ENCODE data around the gene LIMK1.
"Not testable (repeated sequence)": the region's sequence is repeated elsewhere in the genome, so short reads cannot be mapped to it uniquely, and the experiment has no call there.

LIMK1 gene

DNA sequence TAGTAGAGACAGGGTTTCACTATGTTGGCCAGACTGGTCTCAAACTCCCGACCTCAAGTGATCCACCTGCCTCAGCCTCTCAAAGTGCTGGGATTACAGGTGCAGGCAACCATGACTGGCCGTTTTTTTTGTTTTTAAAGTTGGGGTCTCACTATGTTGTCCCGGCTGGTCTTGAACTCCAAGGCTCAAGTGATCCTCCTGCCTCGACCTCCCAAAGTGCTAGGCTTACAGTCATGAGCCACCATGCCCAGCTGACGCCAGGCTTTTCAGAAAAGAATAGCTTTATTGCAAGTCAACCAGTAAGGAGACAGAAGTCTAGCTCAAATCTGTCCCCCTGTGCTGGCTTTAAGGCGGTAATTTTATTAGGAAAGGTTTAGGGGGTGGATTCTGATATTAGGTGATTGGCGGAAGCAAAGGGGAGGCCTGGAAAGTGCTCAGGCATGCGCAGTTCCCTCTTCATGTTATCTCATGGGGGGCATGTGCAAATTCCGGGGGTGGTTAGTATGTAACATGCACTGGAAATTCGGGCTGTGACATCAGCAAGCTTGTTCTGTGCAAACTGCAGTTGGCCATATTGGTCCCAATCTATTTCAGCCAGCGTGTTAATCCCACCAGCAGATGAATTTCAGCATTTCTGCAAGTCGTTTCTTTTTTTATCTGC, 42.7 kb downstream of the LIMK1 start:
- no peak for DNase-seq

DNA sequence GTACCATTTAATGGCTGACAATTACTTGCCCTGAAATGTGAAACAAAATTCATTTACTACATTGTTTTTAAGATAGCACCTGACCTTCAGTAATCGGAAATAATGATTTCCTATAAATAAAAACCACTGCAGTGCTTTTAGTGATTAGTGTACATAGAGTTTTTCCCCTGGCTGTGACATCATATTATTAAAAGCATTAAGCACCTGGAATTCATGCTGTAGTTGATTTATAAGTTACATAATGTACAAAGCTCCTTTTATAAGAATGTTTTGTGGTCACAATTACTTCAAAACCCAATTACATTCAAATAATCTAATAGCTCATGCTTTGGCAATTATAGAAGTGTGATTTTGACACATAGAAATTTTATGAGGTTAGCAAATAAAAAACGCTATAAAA, 46.3 kb downstream of the LIMK1 start:
- no peak for DNase-seq

GRCh38 chr7:74130518-74130917, 46.9 kb downstream of the LIMK1 start:
- no peak for DNase-seq

- peak; percentile 58 for DNase-seq
Observed at GRCh38 chr7:74134117-74134620, 50.6 kb downstream of the LIMK1 start.

GRCh38 chr7:74138334-74138867, 54.8 kb downstream of the LIMK1 start:
- DNase-seq: no peak

- no peak for DNase-seq
Observed at GRCh38 chr7:74138945-74139843, 55.6 kb downstream of the LIMK1 start.

DNA sequence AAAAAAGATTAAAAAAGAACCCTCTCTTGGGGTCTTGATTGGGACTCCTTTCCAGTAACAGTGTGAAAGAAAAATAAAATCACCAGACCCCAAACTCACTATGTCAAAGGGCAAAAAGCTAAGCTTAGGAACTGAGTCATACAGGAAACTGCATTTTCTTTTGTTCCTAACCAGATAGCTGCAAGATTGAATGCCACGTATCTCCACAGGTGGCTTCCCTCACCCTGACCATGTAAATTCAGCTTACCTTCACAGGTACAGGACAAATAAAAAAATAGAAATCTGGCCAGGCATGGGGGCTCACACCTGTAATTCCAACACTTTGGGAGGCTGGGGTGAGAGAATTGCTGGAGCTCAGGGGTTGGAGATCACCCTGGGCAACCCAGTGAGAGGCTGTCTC, 58.1 kb downstream of the LIMK1 start:
- DNase-seq: peak; percentile 8

DNA sequence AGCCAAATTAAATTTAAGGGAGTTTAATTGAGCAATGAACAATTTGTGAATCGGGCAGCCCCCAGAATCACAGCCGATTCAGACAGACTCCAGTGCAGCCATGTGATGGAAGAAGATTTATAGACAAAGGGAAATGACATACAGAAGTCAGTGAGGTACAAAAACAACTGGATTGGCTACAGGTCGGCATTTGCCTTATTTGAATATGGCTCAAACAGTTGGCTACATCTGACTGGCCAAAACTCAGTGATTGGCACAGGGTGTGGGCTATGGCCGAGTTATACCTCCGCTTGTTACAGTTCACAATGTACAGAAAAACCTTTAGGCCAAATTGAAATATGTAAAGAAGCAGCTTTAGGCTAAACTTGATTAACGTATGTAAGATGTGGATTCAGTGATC, 59.8 kb downstream of the LIMK1 start:
- no peak for DNase-seq

- DNase-seq: no peak
Observed at GRCh38 chr7:74148491-74148890, 64.9 kb downstream of the LIMK1 start.

DNA sequence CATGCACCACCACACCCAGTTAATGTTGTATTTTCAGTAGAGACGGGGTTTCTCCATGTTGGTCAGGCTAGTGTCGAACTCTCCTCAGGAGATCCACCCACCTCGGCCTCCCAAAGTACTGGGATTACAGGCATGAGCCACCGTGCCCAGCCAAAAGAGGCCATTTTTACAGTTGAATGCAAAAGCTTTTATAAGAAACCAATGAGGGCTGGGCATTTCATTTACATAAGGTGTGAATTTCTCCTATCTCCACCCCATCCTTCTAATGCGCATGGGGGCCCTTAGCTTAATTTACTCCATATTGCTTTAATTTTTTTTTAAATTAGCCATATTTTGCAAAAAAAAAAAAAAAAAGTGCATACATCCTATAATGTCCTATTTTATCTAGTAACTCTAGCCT, 65.5 kb downstream of the LIMK1 start:
- no peak for DNase-seq

- DNase-seq: no peak
Observed at GRCh38 chr7:74149603-74150002, 66.0 kb downstream of the LIMK1 start.

- no peak for DNase-seq
Observed at GRCh38 chr7:74153736-74154135, 70.1 kb downstream of the LIMK1 start.

GRCh38 chr7:74155810-74156395, 72.3 kb downstream of the LIMK1 start:
- no peak for DNase-seq

DNA sequence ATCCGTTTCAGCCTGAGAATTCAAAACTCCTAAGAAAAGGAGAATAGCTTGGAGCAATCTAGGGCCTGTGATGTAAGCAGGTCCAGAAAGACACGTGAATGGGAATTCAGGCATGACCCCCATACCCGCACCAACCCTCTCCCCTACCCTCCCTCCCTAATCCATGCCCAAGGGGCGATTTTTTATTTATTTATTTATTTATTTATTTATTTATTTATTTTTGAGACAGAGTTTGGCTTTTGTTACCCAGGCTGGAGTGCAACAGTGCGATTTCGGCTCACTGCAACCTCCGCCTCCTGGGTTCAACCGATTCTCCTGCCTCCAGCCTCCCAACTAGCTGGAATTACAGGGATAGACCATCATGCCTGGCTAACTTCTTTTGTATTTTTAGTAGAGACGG, 74.0 kb downstream of the LIMK1 start:
- DNase-seq: no peak

DNA sequence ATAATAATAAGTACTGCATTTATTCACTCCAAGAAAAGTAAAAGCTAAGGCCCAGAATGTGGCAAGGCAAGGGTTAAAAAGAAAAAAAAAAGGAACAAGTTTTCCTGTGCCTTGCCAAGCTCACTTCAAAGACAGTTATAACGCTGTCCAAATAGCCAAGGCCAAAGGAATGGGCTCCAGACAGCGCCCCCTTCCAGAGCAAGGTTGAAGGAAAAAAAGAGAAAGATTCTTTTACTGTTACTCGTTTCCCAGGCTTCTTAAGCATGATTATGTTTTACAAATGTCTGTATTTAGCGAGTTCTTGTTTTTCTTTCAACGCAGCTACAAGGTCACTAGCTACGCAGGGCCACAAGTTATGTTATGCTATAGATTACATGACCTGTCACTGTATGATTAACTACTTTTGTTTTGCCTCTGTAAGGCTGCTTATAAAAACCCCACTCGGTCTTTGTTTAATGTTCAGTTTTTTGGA, 81.4 kb downstream of the LIMK1 start:
- no peak for DNase-seq

DNA sequence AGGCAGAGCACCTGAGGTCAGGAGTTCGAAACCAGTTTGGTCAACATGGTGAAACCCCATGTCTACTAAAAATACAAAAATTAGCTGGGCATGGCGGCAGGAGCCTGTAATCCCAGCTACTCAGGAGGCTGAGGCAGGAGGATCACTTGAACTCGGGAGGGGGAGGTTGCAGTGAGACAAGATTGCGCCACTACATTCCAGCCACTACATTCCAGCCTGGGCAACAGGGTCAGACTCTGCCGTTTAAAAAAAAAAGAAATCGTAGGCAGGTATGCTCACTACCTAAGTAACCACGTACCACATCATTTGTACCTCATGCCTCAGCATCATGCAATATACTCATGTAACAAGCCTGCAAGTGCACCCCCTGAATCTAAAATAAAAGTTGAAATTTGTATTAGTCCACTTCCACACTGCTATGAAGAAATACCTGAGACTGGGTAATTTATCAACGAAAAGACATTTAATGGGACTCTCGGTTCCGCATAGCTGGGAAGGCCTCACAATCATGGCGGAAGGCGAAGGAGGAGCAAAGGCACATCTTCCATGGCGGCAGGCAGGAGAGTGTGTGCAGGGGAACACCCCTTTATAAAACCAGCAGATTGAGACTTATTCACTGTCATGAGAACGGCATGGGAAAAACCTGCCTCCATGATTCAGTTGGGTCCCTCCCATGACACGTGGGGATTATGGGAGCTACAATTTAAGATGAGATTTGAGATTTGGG, 82.4 kb downstream of the LIMK1 start:
- DNase-seq: no peak

DNA sequence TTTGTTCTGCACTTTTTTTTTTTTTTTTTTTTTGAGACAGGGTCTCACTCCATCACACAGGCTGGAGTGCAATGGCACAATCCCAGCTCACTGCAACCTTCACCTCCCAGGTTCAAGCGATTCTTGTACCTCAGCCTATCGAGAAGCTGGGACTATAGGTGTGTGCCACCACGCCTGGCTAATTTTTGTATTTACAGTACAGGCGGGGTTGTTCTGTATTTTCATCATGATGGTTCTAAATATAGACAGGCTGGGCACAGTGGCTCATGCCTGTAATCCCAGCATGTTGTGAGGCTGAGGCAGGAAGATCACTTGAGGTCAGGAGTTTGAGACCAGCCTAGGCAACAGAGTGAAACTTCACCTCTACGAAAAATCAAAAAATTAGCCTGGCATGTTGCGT, 83.7 kb downstream of the LIMK1 start:
- not testable (repeated sequence) for DNase-seq
